ENCODE measurements around the gene FOXL2.

- no peak for TF ChIP-seq CTCF (conservative IDR thresholded peaks at IDR 0.05; ENCODE audit: low read length)
- no peak for TF ChIP-seq EZH2phosphoT487 (IDR thresholded peaks at IDR 0.05; ENCODE audit: borderline replicate concordance)
Observed at GRCh38 chr3:138947495-138948121, 671 bp upstream of the FOXL2 start.
